ENCODE measurements around the gene RIT1.
"Not testable (repeated sequence)": the region's sequence is repeated elsewhere in the genome, so short reads cannot be mapped to it uniquely, and the experiment has no call there.

Gene RIT1

DNA sequence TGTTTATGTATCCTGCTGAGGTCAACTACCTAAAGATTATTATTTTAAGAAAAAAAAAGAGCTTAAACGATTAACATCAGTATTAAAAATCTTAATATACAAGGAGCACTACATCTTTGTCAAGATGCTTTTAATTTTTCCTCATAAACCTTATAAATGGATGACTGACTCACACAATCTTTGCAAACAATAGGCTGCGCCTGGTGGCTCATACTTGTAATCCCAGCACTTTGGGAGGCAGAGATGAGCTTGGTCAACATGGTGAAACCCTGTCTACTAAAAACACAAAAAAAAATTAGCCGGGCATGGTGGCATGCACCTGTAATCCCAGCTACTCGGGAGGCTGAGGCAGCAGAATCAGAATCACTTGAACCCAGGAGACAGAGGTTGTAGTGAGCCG lies 21.3 kb upstream of the RIT1 start:
- no peak for DNase-seq

DNA sequence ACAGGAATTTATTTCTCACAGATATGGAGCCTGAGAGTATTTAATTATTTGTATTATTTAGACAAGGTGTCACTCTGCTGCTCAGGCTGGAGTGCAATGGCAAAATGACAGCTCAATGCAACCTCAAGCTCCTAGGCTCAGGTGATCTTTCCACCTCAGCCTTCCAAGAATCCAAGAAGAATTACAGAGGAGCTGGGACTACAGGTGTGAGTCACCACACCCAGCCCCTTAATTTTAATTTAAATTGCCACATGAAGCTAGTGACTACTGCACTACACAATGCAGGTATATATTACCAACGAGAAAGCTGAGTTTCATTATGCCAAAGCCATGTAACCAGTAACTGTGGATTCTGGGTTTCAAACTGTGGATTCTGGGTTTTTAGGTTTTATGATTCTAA lies 20.9 kb upstream of the RIT1 start:
- no peak for DNase-seq

DNA sequence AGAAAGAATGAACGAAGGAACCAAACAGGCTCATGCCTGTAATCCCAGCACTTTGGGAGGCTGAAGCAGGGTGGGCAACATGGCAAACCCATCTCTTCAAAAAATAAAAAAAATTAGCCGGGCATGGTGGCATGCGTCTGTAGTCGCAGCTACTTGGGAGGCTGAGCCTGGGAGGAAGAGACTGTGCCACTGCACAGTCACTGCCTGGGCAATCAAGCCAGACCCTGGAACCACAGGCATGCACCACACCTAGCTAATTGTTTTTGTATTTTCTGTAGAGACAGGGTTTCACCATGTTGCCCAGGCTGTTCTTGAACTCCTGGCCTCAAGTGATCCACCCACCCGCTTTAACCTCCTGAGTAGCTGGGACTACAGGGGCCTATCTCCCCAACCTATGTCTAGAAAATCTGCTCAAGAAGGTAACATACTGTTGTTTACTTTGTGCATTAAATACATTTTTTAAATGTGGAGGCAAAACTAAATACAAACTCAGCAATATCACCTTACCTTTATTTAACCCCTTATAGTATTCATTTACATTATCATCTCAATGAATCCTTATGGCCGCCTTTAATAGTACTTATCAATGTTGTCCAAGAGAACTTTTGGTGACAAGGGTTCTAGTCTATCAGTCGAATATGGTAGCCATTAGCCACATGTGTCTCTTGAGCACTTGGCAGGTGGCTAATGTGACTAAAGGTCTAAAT lies 20.3 kb upstream of the RIT1 start:
- no peak for DNase-seq

DNA sequence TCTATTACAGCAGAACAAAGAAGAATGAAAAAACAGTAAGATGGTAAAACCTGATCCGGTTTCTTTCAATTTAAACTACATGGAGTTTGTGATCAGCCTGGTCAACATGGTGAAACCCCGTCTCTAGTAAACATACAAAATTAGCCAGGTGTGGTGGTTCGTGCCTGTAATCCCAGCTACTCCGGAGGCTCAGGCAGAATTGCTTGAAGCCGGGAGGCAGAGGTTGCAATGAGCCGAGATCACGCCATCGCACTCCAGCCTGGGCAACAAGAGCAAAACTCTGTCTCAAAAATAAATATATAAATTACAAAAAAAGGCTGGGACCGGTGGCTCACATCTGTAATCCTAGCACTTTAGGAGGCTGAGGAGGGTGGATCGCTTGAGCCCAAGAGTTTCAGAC lies 19.6 kb upstream of the RIT1 start:
- not testable (repeated sequence) for DNase-seq

DNA sequence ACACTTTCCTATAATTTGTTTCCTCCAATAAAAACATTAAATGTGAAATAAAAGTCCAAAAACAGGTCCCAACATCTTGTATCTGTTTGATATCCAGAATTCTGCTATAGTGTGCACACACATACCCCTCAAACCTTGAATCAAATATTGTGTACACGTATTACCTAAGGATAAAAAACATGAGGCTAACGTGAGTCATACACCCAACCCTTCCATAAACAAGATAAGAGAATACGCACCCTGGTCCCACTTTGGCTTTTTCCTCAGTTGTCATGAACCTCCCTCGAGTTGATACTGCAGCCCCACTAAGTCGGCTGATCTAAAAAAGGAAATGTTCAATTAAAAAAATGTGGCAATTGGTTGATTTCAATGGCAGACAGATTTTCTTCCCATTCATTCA lies 17.9 kb upstream of the RIT1 start:
- DNase-seq, result no peak

DNA sequence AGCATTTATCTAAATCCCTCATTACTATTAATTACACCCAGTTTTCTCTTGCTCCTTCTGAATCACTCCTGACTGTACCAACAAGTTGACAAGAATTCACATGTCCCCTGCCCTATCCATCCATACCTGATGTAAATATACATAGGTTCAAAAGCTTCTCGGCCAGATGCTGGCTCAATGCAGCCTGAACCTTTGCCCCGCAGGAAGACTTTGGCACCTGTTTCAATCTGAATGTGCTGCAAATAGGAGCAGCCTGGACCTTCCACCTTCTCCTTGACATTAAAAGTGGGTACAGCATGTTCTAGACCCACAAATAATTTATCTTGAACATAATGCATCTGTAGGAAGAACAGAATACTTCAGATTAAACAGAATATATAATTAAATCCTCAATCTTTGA lies 14.4 kb upstream of the RIT1 start:
- DNase-seq, result no peak

DNA sequence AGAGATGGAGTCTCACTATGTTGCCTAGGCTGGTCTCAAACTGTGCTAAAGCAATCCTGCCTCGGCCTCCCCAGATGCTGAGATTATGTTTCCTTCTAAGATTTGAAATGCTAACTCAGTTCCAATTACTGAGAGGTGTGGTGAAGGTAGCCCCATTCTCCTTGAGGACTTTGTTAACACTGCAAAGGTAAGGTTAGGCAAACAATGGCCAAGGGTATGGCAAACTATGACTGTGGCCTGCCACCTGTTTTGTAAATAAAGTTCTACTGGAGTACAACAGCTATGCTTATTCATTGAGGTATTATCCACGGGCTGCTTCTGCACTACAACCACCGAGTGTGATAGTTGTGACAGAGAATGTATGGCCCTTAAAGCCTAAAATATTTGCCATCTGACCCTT lies 9.6 kb upstream of the RIT1 start:
- DNase-seq, result no peak

DNA sequence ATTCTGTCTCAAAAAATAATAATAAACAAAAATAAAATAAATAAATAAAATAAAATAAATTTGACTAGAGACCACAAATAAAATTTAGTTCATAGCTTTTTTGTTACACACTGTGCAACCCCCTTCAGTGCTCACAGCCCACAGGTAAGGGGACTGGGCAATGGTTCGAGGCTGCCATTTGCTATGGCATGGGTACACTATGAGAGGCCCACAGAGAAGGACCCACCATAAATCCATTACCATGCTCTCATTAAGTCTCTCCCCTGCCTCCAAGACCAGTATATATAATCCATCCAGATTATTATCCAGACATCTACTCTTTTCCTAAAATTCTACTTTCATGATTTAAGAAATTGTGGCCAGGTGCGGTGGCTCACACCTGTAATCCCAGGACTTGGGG lies 8.7 kb upstream of the RIT1 start:
- no peak for DNase-seq

DNA sequence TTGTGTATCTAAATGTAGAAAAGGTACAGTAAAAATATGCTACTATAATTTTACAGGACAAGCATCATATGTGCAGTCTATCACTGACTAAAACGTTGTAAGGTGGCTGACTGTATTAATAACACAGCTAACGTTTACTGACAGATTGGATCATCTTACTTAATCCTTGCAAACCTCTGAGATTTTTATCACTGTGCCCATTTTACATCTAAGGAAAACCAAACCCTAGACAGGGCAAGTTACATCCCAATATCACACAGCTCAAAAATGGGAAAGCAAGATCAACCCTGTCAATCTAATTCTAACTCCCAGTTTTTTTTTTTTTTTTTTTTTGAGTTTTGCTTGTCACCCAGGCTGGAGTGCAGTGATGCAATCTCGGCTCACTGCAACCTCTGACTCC lies 7.5 kb upstream of the RIT1 start:
- no peak for DNase-seq

DNA sequence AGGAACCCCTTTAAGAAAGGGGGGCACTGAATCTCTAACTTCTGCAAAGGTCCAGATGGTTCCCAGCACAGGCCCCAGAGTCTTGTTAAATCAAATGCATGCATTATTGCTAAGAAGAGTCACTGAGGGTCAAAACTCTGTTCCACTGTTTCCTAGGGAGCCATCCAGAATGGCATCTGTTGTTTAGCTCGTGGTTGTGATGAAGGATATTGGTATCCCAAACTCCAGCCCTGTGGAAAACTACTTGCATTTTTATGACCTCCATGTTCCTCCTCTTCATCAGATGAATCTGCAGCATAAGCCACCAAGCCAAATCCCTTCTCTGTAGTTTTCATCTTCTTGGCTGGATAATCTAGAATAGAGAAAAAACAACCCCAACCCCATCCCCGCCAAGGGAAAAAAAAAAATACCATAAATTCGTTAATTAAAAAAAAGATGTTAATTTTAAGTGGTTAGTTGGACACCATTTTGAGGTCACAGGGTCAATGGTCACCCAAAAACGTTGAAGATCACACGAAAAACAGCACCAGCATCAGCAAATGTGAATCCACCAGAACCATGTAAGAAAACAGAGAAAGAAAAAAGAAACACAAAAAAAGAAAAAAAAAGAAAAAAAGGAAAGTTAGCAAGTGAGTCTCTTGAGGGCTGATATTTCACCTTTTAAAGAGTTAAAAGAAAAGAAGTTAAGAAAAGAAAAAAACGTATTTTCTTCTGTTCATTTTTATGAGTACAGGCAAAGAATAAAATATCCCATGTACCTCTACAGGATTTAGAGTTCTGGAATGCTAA lies 3.0 kb upstream of the RIT1 start:
- no peak for DNase-seq

DNA sequence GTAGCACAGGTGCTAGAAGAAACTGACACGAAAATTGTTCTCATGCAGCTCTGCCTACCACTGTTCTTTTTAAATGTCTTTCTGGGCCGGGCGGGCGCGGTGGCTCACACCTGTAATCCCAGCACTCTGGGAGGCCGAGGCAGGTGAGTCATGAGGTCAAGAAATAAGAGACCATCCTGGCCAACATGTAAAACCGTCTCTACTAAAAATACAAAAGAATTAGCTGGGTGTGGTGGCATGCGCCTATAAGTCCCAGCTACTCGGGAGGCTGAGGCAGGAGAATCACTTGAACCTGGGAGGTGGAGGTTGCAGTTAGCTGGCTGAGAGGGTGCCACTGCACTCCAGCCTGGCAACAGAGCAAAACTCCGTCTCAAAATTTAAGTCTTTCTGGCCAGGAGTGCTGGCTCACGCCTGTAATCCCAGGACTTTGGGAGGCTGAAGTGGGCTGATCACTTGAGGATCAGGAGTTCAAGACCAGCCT lies 947 bp upstream of the RIT1 start:
- no peak for DNase-seq

DNA sequence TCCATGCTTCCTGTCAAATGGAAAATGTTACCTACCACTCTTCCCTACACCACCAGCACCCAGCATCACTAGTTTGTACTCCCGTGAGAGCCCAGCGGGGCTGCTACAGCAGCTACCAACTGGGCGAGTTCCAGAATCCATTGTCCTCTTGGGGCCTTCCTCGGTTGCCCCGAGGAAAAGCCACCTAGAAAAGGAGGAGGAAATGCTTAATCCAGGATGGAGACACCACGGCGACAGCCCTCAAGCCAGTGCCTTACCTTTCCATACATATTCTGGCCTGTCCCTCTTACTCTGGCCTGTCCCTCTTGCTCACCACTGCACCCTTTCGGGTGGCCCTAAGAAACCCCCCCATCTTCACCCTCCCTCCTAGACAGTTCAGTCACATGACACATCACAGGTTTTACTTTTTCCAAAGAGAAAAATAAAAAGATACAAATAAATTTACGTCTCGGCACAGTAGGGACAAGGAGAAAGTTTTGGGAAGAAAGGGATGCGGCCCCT lies 478 bp downstream of the RIT1 start:
- peak; percentile 23 for DNase-seq

DNA sequence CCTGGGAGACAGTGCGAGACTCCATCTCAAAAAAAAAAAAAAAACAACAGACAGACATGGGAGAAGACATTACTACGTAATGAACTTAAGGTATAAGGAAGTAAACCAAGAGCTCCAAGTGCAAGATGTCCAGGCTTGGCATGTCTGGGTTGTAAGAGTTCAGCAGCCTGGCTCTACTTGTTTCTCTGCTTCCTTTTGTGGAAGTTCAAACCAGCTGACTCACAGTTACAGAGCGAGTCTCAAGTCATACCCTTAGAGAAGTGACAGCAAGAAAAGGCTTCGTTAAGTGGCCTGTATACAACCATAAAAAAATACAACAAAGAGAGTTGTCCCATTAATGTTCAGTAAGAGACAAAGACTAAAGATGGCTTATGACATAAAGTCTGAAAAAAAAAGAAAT lies 1.3 kb downstream of the RIT1 start:
- peak; percentile 43 for DNase-seq

DNA sequence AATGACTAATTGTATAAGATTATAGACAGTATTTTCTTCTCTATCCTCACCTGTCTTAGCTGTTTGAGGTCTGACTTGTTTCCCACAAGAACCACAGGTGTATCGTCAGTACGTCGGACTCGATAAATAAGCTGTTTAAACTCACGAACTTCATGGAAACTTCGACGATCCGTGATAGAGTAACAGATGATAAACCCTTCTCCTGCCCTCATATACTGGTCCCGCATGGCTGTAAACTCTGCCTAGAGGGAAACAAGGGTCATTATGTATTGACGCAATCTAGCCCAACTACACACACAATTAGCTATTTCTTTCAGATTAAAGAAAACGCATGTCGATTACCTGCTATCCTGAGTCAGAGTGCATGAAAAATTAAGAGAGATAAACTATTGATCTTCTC lies 6.9 kb downstream of the RIT1 start:
- DNase-seq, result no peak

DNA sequence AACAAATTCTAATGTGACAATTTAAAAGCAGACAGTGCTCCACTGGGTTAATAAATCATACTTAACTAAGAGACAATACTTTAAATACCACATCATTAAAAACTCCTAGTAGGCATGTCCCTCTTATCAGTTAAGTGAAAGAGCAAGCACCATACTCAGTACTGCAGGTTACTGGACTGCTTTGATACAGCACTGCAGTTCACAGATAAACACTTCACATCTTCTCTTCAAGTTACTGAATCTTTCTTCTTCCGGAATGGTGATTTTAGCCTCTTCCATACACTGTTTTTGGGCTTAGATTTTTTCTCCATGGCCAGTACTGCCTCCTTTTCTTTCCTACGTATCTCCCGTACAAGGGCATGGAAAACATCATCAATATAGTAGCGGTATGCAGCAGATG lies 11.0 kb downstream of the RIT1 start:
- no peak for DNase-seq

DNA sequence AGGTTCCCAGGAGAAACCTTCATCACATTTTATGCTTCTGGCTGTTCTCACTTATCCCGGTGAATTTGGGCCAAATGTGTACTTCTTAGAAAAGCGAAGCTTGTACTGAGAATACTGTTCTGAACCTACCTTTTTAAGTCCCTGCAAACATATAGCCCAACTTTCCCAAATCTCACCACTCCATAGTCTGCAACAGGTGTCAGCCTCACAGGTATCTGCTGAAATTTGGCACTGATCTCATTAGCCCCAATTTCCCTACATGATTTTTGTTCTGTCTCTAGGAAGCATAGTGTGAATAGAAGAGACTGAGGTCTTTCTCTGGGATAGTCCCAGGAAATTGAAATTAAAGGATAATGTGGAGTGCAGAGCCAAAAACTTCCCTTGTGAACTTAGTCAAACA lies 11.5 kb downstream of the RIT1 start:
- DNase-seq, result no peak

DNA sequence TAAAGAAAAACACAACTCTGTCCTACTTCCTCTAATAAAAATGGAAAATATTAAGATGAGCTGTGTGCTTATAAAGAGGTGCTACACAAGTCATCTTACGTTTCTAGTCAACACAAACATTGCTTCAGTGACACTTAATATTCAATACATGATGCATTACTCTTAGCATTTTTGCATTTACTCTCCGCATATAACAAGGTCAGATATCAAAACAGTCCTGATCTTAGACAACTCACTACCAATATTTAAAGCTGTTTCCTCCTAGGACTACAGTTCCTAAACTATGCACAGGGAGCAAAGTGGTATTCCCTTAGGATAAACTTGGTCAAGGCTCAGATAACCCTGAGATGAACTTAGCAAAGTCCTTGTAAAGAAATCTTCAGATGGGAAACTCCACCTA lies 12.3 kb downstream of the RIT1 start:
- DNase-seq, result no peak

DNA sequence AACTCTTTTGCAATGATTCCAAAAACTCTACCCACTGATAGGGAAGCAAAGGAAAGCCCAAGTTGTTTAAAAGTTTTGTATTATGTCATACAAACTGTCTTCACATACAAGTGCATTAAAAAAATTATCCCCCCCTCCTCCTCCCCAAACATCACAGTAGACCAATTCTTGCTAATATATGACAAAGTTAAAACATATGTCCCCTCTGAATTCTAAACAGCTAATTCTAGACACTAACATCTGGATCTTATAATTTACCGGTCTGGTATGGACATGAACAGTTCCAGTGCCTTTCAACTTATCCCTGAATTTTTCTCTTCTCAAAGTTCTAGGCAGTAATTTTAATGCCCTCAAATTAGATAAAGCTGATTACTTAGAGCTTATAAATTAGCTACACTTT lies 13.4 kb downstream of the RIT1 start:
- no peak for DNase-seq

DNA sequence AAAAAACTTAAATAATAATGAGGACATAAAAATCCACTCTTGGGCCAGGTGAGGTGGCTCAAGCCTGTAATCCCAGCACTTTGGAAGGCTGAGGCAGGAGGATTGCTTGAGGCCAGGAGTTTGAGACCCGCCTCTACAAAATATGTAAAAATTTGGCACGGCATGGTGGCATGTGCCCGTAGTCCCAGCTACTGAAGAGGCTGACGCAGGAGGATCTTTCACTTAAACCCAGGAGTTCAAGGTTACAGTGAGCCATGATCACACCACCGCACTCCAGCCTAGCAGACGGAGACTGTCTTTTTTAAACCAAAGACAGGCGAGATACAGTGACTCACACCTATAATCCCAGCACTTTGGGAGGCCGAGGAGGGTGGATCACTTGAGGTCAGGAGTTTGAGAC lies 14.7 kb downstream of the RIT1 start:
- DNase-seq, result not testable (repeated sequence)

DNA sequence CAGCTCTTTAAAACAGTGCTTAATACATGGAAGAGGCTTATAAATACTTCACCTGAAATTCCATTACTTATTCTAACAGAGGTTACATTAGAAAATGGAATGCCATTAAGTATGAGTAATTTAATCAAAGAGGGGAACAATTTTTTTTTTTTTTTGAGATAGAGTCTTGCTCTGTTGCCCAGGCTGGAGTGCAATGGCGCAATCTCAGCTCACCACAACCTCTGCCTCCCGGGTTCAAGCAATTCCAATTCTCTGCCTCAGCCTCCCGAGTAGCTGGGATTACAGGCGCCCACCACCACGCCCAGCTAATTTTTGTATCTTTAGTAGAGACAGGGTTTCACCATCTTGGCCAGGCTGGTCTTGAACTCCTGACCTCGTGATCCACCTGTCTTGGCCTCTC lies 15.5 kb downstream of the RIT1 start:
- DNase-seq, result not testable (repeated sequence)

DNA sequence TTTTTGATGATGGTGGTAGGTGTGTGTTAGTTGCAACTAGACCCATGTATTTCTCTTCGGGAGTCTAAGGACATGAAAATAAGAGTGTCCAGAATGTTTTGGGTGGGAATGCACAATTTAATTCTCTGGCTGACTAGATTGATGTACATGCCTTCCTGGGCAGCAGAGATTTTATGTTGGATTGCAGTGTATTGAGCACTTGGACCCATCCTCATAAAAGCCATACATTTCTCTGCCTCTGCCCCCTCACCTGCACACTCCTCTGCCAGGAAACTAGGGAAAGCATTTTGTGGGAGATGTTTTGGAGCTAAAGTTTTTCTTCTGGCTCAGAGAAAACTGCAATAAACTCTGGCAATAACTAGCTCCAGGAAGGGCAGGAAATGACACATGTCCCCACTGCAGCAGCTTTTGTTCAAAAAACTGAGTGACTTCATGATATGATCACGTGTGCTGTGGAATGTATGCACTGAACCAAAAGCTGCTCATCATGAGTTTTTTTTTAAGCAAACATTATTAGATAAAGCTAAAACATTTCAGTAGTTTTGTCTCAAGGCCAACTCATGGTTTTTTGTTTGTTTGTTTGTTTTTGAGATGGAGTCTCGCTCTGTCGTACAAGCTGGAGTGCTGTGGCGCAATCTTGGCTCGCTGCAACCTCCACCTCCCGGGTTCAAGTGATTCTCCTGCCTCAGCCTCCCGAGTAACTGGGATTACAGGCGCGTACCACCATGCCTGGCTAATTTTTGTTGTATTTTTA lies 17.6 kb downstream of the RIT1 start:
- DNase-seq, result peak; percentile 2

DNA sequence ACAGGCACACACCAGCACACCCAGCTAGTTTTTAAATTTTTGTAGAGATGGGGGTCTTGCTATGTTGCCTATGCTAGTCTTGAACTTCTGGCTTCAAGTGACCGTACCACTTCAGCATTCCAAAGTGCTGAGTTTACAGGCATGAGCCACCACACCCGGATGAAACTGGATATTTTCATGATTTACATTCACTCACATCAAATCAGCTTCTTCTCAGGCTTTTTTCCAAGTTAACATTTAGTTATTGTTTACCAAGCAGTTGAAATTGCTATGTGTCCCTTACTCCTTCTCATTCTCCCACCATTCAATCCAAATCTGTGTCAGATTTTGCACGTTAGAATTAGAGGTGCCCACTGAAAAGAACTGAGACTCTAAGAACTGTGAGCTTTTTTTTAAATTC lies 18.4 kb downstream of the RIT1 start:
- DNase-seq, result no peak

DNA sequence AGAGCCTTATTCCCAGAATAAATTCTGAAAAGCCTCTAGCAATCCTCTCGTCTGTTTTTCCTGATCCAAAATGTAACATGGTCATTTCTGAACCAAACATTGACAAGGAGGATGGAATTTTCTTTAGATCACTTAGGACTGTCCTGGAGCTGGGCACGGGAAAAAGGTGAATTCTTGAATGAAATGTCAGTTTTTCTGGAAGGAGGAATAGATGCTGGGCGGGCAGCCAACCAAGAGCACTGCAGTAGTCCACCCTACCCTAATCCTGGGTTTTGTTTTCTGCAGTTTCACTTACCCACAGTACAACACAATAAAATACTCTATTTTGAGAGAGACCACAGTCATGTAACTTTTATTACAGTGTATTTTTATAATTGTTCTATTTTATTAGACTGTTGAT lies 20.9 kb downstream of the RIT1 start:
- DNase-seq, result no peak

DNA sequence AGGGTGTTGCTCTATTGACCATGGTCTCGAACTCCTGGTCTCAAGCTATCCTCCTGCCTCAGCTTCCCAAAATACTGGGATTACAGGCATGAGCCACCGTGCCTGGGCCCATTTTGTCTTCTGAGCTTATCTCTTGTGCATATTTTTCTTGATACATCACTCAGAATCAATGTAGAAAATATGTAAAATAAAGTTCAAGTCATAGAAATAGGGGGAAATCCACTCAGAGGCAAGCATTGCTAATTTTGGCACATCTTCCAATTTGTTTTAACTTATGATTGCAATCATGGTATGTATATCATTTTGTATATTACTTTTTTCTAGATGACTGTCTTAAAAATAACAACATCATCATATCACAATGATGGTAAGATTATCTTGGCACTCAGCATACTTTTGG lies 21.6 kb downstream of the RIT1 start:
- no peak for DNase-seq
